AG09319 (cell line): ENCODE data around the gene CLINT1.

Experiments
- DNase-seq: peaks from one replicate; pipeline ENCODE4 v3.0.0-alpha.2; 2010; ENCODE audit warnings: low read depth; ENCODE audit errors: extremely low read depth
- CTCF ChIP-seq: IDR thresholded peaks from 2 replicates; pipeline ENCODE4 v1.5.1; 2011; ENCODE audit warnings: low read depth, mild to moderate bottlenecking, inconsistent platforms, low read length, moderate library complexity

Gene CLINT1

GRCh38 chr5:157750320-157750719, 108.6 kb downstream of the CLINT1 start:
- TF ChIP-seq CTCF: no peak
- DNase-seq: no peak

GRCh38 chr5:157749462-157749799, 109.5 kb downstream of the CLINT1 start:
- no peak for DNase-seq
- no peak for TF ChIP-seq CTCF

GRCh38 chr5:157748760-157749461, 110.0 kb downstream of the CLINT1 start:
- no peak for TF ChIP-seq CTCF
- DNase-seq: no peak

GRCh38 chr5:157747766-157748700, 110.9 kb downstream of the CLINT1 start:
- no peak for TF ChIP-seq CTCF
- no peak for DNase-seq

- no peak for TF ChIP-seq CTCF
- DNase-seq: no peak
Observed at GRCh38 chr5:157747173-157747740, 111.7 kb downstream of the CLINT1 start.

GRCh38 chr5:157745041-157745456, 113.9 kb downstream of the CLINT1 start:
- TF ChIP-seq CTCF: no peak
- no peak for DNase-seq
